ENCODE data around the gene DRC7.

Gene DRC7

DNA sequence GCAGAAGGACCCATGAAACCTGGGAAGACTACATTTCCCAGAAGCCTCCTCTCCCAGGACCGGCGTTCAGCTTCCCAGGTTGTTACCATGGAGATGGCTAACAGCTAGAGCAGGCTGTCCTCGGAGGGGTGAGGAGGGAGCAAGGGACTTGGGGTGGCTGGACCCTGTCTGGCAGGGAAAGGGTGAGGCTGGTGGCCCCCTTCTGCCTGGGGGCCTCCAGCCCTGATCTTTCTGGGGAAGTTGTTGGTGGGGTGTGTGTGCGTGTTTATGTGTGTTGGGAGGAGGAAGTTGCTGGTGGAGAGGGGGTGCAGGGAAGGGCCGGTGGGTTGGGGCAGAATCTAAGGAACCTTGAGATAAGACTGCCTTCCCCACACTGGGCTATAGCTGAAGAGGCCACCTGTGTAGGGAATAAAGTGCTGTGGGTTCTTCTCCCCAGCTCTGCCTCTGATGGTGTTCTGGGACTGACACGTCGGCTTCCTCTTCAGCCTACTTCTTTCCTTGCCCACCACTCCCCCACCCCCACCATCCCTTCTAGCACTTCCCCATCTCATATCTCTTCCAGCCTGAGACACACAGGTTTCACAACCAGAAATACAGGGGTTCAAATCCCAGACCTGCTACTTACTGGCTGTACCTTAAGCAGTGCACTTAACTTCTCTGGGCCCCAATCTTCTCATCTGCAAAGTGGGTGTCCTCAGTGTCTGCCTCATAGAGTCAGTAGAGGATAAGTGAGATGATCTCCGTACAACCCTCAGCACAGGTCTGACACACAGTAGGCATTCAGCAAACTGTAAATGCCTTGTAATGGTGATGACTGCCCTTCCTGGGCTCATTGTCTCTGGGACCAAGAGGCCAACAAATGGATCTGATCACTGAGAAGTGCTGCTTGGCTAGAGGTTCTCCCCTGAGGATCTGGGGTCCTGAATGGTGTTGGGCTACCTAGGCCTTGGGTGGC, at the start of gene DRC7:
Gene DRC7, plus strand, starts transcription at position 82 of the 955 bp plus-strand sequence. CDS start 3,144 bp downstream, outside the sequence.
- no peak for DNase-seq (ENCODE audit: low read depth)

DNA sequence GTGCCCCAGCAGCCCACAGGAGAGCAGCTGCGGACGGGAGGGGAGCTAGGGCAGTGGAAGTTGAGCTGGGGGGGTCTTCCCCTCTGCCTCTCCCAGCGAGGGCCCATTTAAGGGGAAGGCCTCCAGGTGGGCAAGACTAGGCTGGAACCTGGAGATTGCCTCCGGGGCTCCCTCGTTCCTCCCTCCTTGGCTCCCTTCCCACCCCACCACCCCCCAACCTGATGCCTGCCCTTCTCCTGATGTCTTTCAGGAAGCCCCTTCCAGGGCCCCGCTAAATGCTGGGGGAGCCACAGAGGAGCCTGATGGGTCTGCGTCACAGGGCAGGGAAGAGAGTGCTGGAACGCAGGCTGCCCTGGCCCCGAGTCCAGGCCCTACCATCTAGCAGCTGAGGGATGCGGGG, 49.4 kb upstream of the DRC7 start:
- DNase-seq (ENCODE audit: low read depth) = no peak

- no peak for DNase-seq (ENCODE audit: low read depth)
These were observed 48.8 kb upstream of the DRC7 start for GRCh38 chr16:57645691-57646387.

- no peak for DNase-seq (ENCODE audit: low read depth)
These were observed 48.1 kb upstream of the DRC7 start for GRCh38 chr16:57646388-57647039.

DNA sequence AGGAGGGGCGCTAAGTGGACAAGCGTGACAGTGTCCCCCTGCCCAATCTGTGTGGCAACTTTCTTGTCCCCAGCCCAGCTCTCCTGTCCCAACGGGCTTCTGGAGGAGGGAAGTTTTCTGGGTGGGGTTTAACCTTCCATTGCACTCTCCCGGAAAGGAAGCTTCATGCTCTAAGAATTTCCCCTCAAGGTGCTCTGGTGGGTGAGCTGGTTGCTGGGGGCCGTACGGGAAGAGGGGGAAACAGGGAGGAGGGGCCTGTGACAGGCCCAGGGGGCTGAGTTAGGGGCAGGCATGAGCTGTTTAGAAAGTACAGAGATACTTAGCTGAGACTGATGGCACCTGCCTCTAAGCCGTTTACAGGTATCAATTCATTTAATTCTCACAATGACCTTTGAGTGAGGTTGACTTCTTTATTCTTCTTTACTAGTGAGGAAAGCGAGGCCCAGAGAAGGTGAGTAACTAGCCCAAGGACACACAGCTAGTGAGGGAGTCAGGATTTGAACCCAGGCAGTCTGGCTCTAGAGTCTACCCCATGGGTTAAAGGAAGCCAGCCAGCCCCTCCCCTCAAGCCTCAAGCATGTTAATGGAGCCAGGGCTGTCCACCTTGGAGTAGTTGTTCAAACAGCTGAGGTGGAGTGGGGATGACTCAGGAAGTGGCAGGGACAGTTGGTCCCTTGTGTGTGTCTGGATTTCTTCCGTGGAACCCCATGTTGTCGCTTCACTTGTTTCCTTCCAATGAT, 47.3 kb upstream of the DRC7 start:
- no peak for DNase-seq (ENCODE audit: low read depth)

- no peak for DNase-seq (ENCODE audit: low read depth)
These were observed 46.5 kb upstream of the DRC7 start for GRCh38 chr16:57648125-57648524.

- DNase-seq (ENCODE audit: low read depth) = peak; percentile 70
These were observed 45.8 kb upstream of the DRC7 start for GRCh38 chr16:57648581-57649442.

DNA sequence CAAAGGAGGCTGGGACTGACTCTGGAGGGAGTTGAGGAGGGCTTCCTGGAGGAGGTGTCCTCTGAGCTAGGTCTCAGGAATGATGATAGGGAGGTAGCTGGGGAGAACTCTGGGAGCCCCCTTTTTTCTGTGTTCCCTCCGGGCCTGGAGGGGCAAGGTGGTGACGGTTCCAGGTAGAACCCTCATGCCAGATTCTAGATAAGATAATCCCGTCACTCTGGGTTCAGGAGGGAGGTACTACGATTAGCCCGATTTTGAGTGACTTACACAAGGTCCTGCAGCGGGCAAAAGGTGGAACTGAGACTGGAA, 45.2 kb upstream of the DRC7 start:
- no peak for DNase-seq (ENCODE audit: low read depth)

DNA sequence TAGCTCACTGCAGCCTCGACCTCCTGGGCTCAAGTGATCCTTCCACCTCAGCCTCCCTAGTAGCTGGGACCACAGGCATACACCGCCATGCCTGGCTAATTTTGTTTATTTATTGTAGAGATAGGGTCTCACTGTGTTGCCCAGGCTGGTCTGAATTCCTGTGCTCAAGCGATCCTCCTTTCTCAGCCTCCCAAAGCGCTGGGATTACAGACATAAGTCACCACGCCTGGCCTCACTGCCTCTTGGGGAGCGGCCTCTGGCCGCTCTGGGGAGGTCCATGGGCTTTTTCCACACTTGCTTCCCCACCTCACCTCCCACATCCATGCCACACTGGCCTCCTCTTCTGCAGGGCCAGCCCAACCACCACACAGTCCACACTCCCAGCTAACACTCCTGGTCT, 44.8 kb upstream of the DRC7 start:
- no peak for DNase-seq (ENCODE audit: low read depth)

GRCh38 chr16:57651344-57652333, 43.0 kb upstream of the DRC7 start:
- DNase-seq (ENCODE audit: low read depth) = no peak

- DNase-seq (ENCODE audit: low read depth) = no peak
These were observed 41.7 kb upstream of the DRC7 start for GRCh38 chr16:57652695-57653471.

- DNase-seq (ENCODE audit: low read depth) = no peak
These were observed 40.7 kb upstream of the DRC7 start for GRCh38 chr16:57653936-57654335.

GRCh38 chr16:57656342-57656955, 38.2 kb upstream of the DRC7 start:
- no peak for DNase-seq (ENCODE audit: low read depth)

DNA sequence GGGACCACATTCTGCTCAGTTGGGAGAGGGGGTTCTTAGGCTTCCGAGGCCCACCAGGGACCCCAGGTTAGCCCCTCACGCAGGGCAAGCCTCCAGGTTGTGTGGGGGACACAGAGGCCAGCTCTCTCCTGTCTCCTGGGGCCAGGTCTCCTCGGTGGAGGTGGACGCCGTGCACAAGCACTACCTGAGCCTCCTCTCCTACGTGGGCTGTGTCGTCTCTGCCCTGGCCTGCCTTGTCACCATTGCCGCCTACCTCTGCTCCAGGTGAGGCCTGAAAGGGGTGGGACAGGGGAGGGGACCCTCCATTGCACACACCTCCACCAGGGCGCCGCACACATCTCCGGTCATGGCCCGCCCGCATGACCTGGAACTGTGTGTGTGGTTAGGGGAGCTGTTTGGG, 37.4 kb upstream of the DRC7 start:
- no peak for DNase-seq (ENCODE audit: low read depth)

DNA sequence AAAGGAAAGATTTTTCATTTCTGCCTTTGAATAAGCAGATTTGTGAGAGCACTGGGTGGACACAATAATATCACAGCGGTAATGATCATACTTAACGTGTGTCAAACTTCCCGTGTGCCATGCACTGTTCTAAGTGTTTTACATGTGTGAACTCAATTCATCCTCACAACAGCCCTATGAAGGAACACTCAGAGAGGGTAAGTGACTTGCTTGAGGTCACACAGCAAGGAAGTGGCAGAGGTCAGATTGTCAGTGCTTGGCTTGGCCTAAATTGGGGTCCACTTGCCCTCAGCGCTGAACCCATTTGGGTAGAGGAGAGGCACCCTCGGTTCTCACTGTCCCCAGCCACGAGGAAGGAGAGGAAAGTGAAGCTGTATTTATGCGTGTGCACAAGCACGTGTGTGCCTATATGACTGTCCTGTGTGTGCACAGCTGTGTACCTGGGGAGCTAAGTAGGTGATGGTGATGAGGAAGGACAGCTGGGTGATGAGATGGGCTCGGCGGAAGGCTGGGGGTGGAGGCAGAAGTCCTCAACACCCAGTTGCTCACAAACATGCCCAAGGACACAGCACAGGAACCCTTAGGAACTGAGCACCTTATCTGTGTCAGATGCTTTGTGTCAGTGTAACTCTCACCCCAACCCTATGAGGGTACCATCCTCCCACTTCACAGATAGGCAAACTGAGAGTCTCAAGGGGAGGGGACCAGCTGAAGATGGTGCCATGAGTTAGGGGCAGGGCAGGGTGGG, 36.3 kb upstream of the DRC7 start:
- DNase-seq (ENCODE audit: low read depth) = no peak

GRCh38 chr16:57658878-57659674, 35.5 kb upstream of the DRC7 start:
- no peak for DNase-seq (ENCODE audit: low read depth)

Data from stimulated activated CD4-positive, alpha-beta T cell treated with anti-CD3 and anti-CD28 coated beads, Interleukin-2, amount 100 ng/mL, for 4 hours (primary cell).